NCI-H2029 treated with DMSO at 0.1 percent for 48 hours (cell line): ENCODE data around the gene CACNA1C.
A peak's percentile ranks its signal among the peaks of the same experiment; 100 is the strongest.

Source experiments
- DNase-seq: peaks from one replicate; lab custom pipeline; 2025; lab: John Stamatoyannopoulos, UW

CACNA1C gene

DNA sequence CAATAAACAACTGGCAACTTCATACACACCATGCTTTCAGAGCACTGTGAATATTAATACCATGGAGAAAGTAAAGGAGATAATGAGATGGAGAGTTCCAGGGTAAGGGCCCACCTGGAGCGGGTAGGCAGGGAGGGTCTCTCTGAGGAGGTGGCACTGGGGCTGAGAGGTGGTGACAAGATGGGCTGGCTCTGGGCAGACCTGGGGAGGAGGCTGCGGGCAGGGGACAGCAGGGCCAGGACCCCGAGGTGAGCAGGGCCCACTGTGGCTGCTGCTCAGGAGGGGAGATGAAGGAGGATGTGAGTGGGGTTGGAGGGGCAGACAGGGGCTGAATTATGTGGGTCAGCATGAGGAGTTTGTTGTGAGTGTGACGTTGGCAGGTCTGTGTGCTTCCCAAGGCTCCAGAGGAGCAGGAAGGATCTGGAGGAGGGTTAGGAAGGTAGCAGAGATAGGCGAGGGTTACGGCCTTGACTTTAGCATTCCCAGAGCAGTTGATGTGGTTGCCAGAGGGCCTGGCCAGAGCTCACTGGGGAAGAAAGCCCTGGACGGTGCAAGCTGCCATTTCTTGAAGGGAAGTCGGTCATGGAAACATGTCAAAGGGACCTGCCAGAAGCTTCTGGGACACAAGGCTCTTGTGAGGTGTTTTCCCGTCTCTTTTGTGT is 88.2 kb downstream of the CACNA1C start:
- DNase-seq: no peak

GRCh38 chr12:2142068-2142467 is 89.3 kb downstream of the CACNA1C start:
- DNase-seq: no peak

GRCh38 chr12:2144951-2145350 is 92.2 kb downstream of the CACNA1C start:
- no peak for DNase-seq

DNA sequence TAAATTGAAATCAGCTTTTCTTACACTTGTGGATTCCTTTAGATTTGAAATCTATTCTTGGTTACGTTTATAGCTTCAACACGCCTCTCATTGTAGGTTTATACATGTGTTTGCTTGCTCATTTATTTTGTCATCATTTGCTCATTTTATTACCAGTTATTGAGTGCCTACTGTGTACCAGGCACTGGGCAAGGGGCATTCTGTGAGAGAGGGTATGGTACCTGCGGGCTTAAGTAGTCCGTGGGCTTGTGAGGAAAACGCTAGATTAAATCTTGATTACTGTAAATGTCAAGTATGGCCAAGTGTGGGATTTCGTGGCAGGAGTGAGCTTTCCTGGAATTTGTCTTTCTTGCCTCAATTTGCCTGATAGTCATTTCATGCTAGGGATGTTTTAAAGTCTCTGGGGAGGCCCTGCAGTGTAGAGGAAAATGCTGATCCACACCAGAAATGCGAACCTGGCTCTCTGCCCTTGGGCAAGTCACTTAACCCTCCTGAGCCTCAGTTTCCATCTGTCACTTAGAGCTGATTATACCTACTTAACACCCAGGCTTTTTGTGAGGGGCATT is 92.7 kb downstream of the CACNA1C start:
- no peak for DNase-seq

- no peak for DNase-seq
These were observed 94.5 kb downstream of the CACNA1C start for GRCh38 chr12:2147335-2147734.

DNA sequence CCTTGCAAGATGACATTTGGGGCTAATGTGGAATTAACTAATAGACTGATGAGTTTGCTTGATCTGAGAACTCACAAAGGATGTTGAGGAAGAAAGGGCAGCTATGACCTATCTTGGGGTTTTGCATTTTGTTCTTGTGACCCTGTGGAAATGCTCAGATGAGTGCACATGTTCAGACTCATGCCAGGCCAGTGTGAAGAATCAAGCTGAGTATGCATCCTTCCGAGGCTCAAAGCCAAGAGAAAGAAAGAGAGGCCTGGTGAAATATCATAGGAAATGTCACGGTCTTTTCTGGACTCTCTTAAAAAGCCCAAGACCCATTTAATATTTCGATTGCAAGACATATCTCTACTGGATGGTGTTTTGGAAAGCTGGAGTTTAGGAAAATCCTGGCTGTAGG is 96.3 kb downstream of the CACNA1C start:
- no peak for DNase-seq

DNA sequence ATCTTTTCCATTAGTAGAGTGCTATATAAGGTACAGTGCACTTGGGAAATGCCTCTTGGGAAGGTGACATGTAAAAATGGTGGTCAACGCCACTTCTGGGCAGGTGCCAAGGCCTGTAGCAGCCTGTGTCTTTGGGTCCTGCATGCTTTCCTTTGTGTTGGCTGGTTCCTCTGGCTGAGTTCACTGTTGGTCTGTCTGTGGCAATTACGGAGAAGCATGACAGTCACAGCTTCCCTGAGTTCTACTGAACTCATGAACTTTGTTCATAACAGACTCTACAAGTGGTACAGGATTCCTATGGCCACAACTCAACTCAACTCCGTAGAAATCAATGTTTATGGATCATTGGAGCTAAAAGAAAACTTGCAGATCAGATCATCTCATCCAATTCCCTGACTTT is 98.0 kb downstream of the CACNA1C start:
- DNase-seq: no peak

- DNase-seq: no peak
These were observed 98.6 kb downstream of the CACNA1C start for GRCh38 chr12:2151391-2151790.

DNA sequence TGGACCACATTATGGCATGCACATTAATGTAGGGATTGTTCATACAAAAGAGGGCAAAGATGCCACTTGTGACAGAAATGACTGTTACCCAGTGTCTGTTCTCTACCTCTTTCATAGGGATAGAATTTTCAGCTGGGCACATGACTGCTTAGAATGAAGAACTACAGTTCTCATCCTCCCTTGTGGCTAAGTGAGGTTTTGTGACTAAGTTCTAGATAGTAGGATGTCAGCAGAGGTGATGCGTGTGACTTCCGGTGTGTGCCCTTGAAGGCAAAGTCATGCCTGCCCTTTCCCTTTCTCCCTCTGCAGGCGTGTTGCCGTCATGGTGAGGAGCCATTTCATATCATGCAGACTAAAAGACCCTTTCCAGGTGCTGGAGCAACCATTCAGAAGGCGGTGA is 99.3 kb downstream of the CACNA1C start:
- DNase-seq: no peak

- DNase-seq: no peak
These were observed 101.3 kb downstream of the CACNA1C start for GRCh38 chr12:2154050-2154449.

GRCh38 chr12:2154521-2154920 is 101.7 kb downstream of the CACNA1C start:
- no peak for DNase-seq

- DNase-seq: no peak
These were observed 103.5 kb downstream of the CACNA1C start for GRCh38 chr12:2156333-2156732.

DNA sequence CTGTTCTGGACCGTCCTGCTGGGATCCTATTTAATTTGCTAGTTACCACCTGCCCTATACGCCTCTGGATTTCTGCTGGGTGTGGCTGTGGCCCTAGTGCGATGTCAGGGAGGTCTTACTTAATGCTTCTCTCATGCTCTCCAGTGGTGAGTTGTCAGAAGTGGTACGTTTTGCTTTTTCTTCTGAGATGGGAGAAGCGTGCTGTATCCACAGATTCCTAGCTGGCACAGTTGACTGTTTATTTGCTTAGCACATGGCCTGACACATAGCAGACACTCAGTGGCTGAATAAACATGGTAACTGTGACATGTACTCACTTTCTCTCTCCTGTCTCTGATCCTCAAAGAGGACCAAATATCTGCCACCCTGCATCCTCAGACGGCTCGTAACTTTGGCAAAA is 107.3 kb downstream of the CACNA1C start:
- peak; percentile 30 for DNase-seq

GRCh38 chr12:2161473-2161872 is 108.7 kb downstream of the CACNA1C start:
- DNase-seq: no peak

GRCh38 chr12:2163177-2163941 is 110.6 kb downstream of the CACNA1C start:
- DNase-seq: no peak

GRCh38 chr12:2165021-2165420 is 112.2 kb downstream of the CACNA1C start:
- no peak for DNase-seq

GRCh38 chr12:2165927-2166326 is 113.1 kb downstream of the CACNA1C start:
- DNase-seq: no peak

DNA sequence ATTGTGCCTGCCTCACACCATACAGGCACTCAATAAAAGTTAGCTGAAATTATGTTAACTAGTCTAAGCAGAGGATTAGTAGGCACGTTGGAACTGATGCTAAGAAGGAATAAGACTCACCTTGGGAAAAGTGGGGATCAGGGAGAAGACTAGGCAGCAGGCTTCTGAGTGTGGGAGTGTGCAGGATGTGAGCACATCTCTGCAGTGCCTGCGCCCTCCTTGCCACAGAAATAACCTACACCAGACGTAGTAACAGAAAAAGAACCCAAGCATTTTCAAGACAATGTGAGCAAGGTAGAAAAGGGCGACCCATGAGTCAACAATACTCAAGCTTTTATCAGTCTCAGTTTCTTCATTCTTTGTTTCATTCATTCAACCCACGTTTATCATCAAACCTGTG is 113.9 kb downstream of the CACNA1C start:
- no peak for DNase-seq

- no peak for DNase-seq
These were observed 114.4 kb downstream of the CACNA1C start for GRCh38 chr12:2167231-2167630.

GRCh38 chr12:2168808-2169207 is 116.0 kb downstream of the CACNA1C start:
- no peak for DNase-seq

- no peak for DNase-seq
These were observed 116.7 kb downstream of the CACNA1C start for GRCh38 chr12:2169489-2169888.

DNA sequence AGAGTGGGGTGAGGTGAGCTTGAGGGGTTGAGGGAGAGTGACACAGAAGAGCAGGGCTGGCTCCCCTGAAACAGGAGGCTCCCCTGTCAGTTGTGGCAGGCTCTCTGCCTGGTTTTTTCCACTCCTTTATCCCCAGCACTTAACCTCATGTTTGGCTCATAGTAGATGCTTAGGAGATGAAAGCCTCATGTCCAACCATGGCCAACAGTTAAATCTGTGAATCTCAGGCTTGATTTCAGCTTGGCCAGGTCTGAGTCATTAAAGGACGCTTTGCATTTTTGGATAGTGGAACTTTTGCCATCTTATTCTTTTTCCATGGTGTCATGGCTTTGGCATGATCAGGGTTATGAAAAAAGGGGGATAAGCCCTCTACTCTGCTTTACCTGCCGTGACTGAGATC is 117.2 kb downstream of the CACNA1C start:
- no peak for DNase-seq

DNA sequence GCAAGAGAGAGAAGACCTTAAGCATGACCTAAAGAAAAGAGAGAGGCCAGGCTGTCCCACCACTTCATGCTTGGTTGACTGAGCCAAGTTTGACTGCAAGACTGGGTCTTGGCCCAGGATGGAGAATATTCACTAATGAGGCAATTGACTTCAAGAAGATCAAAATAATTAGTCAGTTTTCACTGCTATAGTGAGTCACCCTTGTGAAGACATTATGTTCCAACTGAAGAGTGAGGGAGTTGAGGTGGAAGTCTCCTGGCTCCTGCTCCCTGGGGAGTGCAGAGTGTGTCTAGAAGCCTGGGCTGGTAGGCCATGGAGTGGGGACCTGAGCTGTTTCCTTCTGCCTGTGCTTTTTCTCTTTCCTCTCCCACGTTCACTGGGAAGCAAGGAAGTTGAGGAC is 117.6 kb downstream of the CACNA1C start:
- DNase-seq: no peak
